IMR-90 (cell line): ENCODE measurements around the gene CDX1. TPM values are rescaled to one million over a fixed set of nuclear protein-coding genes. Genes with fewer than 3 reads are reported as not detected.

Experiments
- ATAC-seq: fragments of 200-7000 bp; cut with Tn5 transposase; 2 replicates; pipeline ENCODE4 v1.9.1; 2020; ENCODE audit warnings: low read depth, mild to moderate bottlenecking, moderate library complexity
- BruUV-seq: library from RNA; stranded (reverse); fragments of 400-500 nt; replicated peaks from 2 replicates; lab custom pipeline; 2021; lab: Mats Ljungman, UMichigan
- CTCF ChIA-PET: fragments of 300-600 bp; formaldehyde crosslinking; extraction: SDS; loops from one replicate; lab custom pipeline; 2021; ENCODE audit warnings: antibody characterized with exemption; lab: Yijun Ruan, JAX
- POLR2A ChIA-PET: fragments of 300-600 bp; sonication (Branson Sonifier 250); formaldehyde crosslinking; loops from one replicate; lab custom pipeline; 2022; ENCODE audit warnings: antibody characterized with exemption; ENCODE audit not compliant: unreplicated experiment; lab: Charles Lee
- DNase-seq: peaks from one replicate; pipeline ENCODE4 v3.0.0; 2013
- H2AFZ ChIP-seq: replicated peaks from 2 replicates; pipeline ENCODE3; 2013; ENCODE audit warnings: low read length, mild to moderate bottlenecking; ENCODE audit not compliant: poor library complexity
- H2AK5ac ChIP-seq: 2 replicates; pipeline ENCODE4 v1.6.1; 2013; ENCODE audit warnings: low read depth, low read length, inconsistent platforms
- H2AK9ac ChIP-seq: replicated peaks from 2 replicates; pipeline ENCODE3; 2013; ENCODE audit warnings: mild to moderate bottlenecking, low read depth, low read length, moderate library complexity; ENCODE audit not compliant: poor library complexity
- H2BK120ac ChIP-seq: 2 replicates; pipeline ENCODE4 v1.6.1; 2013; ENCODE audit warnings: low read depth, low read length, inconsistent platforms
- H2BK15ac ChIP-seq: 3 replicates; pipeline ENCODE4 v1.6.1; 2013; ENCODE audit warnings: low read depth, low read length, inconsistent platforms
- H2BK20ac ChIP-seq: 2 replicates; pipeline ENCODE4 v1.6.1; 2013; ENCODE audit warnings: low read depth, mild to moderate bottlenecking, inconsistent platforms, low read length, moderate library complexity
- H2BK5ac ChIP-seq: 2 replicates; pipeline ENCODE4 v1.6.1; 2013; ENCODE audit warnings: mild to moderate bottlenecking, low read depth, low read length, inconsistent platforms; ENCODE audit not compliant: poor library complexity, severe bottlenecking
- H3K14ac ChIP-seq: replicated peaks from 2 replicates; pipeline ENCODE4 v1.6.1; 2013; ENCODE audit warnings: low read depth, low read length, inconsistent platforms
- H3K18ac ChIP-seq: 2 replicates; pipeline ENCODE4 v1.6.1; 2013; ENCODE audit warnings: low read depth, low read length, control low read depth
- H3K23ac ChIP-seq: 2 replicates; pipeline ENCODE4 v1.6.1; 2013; ENCODE audit warnings: low read depth, low read length, inconsistent platforms
- H3K27ac ChIP-seq: 2 replicates; pipeline ENCODE4 v1.5.1; 2013; ENCODE audit warnings: mild to moderate bottlenecking, control low read depth, low read length; ENCODE audit not compliant: insufficient read depth
- H3K27me3 ChIP-seq: 2 replicates; pipeline ENCODE4 v1.6.1; 2013; ENCODE audit warnings: low read length; ENCODE audit not compliant: control insufficient read depth, insufficient read depth
- H3K36me3 ChIP-seq: 2 replicates; pipeline ENCODE4 v1.6.1; 2013; ENCODE audit warnings: low read length, mixed read lengths; ENCODE audit not compliant: control insufficient read depth, insufficient read depth
- H3K4ac ChIP-seq: 2 replicates; pipeline ENCODE4 v1.6.1; 2013; ENCODE audit warnings: low read depth, low read length, inconsistent platforms
- H3K4me1 ChIP-seq: 2 replicates; pipeline ENCODE4 v1.6.1; 2013; ENCODE audit warnings: low read length, mixed read lengths; ENCODE audit not compliant: control insufficient read depth, insufficient read depth
- H3K4me2 ChIP-seq: 2 replicates; pipeline ENCODE4 v1.6.1; 2013; ENCODE audit warnings: low read depth, mild to moderate bottlenecking, control low read depth, low read length, moderate library complexity
- H3K4me3 ChIP-seq: 2 replicates; pipeline ENCODE4 v1.5.1; 2013; ENCODE audit warnings: low read depth, mild to moderate bottlenecking, control low read depth, low read length, moderate library complexity; ENCODE audit not compliant: insufficient read depth
- H3K56ac ChIP-seq: 2 replicates; pipeline ENCODE4 v1.6.1; 2013; ENCODE audit warnings: low read length, inconsistent platforms; ENCODE audit not compliant: insufficient read depth; ENCODE audit errors: extremely low read depth
- H3K79me1 ChIP-seq, 2 experiments: 2 replicates each; pipeline ENCODE4 v1.6.1; 2013; ENCODE audit warnings: low read length in 2 of 2, inconsistent platforms in 1 of 2, low read depth in 1 of 2
- H3K9ac ChIP-seq: 2 replicates; pipeline ENCODE4 v1.6.1; 2013; ENCODE audit warnings: low read depth, low read length, control low read depth
- H3K9me1 ChIP-seq: 2 replicates; pipeline ENCODE4 v1.6.1; 2013; ENCODE audit warnings: low read length, inconsistent platforms; ENCODE audit not compliant: insufficient read depth
- H3K9me3 ChIP-seq: 2 replicates; pipeline ENCODE4 v1.6.1; 2013; ENCODE audit warnings: low read length; ENCODE audit not compliant: control insufficient read depth, insufficient read depth
- H4K20me1 ChIP-seq: 2 replicates; pipeline ENCODE4 v1.6.1; 2013; ENCODE audit warnings: low read length, inconsistent platforms; ENCODE audit not compliant: insufficient read depth
- H4K5ac ChIP-seq: 2 replicates; pipeline ENCODE4 v1.6.1; 2013; ENCODE audit warnings: mild to moderate bottlenecking, low read depth, low read length, control low read depth
- H4K8ac ChIP-seq, 2 experiments: 2 replicates each; pipeline ENCODE4 v1.6.1; 2013; ENCODE audit warnings: low read depth in 2 of 2, low read length in 2 of 2, control low read depth in 1 of 2, inconsistent platforms in 1 of 2
- H4K91ac ChIP-seq: 2 replicates; pipeline ENCODE4 v1.6.1; 2013; ENCODE audit warnings: low read depth, low read length, inconsistent platforms; ENCODE audit not compliant: insufficient read depth
- BHLHE40 ChIP-seq: fragments of 150-350 bp; IDR thresholded peaks from 2 replicates; pipeline ENCODE4 v1.6.1; 2016; ENCODE audit warnings: mild to moderate bottlenecking, low read depth, low read length
- CHD1 ChIP-seq: IDR thresholded peaks from 2 replicates; pipeline ENCODE4 v1.6.1; 2012; ENCODE audit warnings: low read depth, low read length, improper control_type of control experiment
- MAZ ChIP-seq: IDR thresholded peaks from 2 replicates; pipeline ENCODE4 v1.6.1; 2012; ENCODE audit warnings: low read depth, mild to moderate bottlenecking, low read length, improper control_type of control experiment, moderate library complexity, borderline replicate concordance
- NFE2L2 ChIP-seq: fragments of 150-350 bp; IDR thresholded peaks from 2 replicates; pipeline ENCODE4 v1.6.1; 2016; ENCODE audit warnings: low read depth, mild to moderate bottlenecking, low read length
- RCOR1 ChIP-seq: IDR thresholded peaks from 2 replicates; pipeline ENCODE4 v1.6.1; 2012; ENCODE audit warnings: mild to moderate bottlenecking, low read length, improper control_type of control experiment; ENCODE audit not compliant: insufficient replicate concordance
- WGBS, 2 experiments: methylation state at CpG; one replicate each; pipeline versions ENCODE4 v1.1.5 to v1.1.7; 2013; ENCODE audit warnings: missing lambda C conversion rate in 2 of 2; ENCODE audit not compliant: insufficient read length in 1 of 2; ENCODE audit errors: extremely low coverage in 2 of 2; 5-methylcytosine and 5-hydroxymethylcytosine counted together
- dilution Hi-C: fragments of 300-500 bp; cut with HindIII; formaldehyde crosslinking; loops from one replicate; pipeline ENCODE4 v1.14.3; 2018; ENCODE audit warnings: low sequenced_read_pairs; ENCODE audit not compliant: unreplicated experiment
- in situ Hi-C: fragments of 300-500 bp; cut with MboI; formaldehyde crosslinking; loops from 3 replicates; pipeline ENCODE4 v1.14.3; 2019; ENCODE audit warnings: low sequenced_read_pairs, inconsistent platforms, mixed read lengths
- intact Hi-C: fragments of 100-400 bp; cut with micrococcal nuclease; formaldehyde crosslinking; loops from 2 replicates; pipeline ENCODE4 v1.10.0; 2022
- polyA plus RNA-seq, 3 experiments: library from polyadenylated mRNA; depleted of rRNA; stranded (reverse); fragments of >200 nt; gene quantifications; 2 replicates each; pipeline ENCODE4 v1.2.3, GENCODE V29; 2012; ENCODE audit warnings: low replicate concordance in 1 of 3
- total RNA-seq: library from RNA; depleted of rRNA; stranded (reverse); fragments of >200 nt; gene quantifications from 2 replicates; pipeline ENCODE4 v1.2.3, GENCODE V29; 2012

The CDX1 gene
- total and polyA plus RNA-seq, 2 of the 4 experiments (the other 2 are of a cell fraction) = 0.18 to 0.24 TPM

- Histone ChIP-seq H3K18ac (no peak overlapping the region), H3K4me2 (no peak overlapping the region), H4K91ac (no peak overlapping the region), H2BK15ac (no peak overlapping the region), H3K9me3 (no peaks in the 10 kb centered on the region), H3K4me1 (0 out of 2 replicates have a peak, but pooled peaks cover 2% of the 10 kb centered on the region), H2BK5ac (no peak overlapping the region), H3K23ac (no peak overlapping the region), H3K4ac (no peak overlapping the region), H3K9me1 (no peaks in the 10 kb centered on the region), H4K20me1 (no peaks in the 10 kb centered on the region), H3K27me3 (no peaks in the 10 kb centered on the region; the same call in 1 of the 2 replicates), H2BK20ac (no peak overlapping the region), H3K9ac (no peak overlapping the region), H3K27ac (no peak overlapping the region), H3K56ac (no peak overlapping the region), H2AK9ac (no peak overlapping the region), H4K5ac (no peak overlapping the region), H2AFZ (no peak overlapping the region), H3K36me3 (no peaks in the 10 kb centered on the region), H4K8ac (no peak overlapping the region), H3K4me3 (no peak overlapping the region), H2AK5ac (peak overlapping the region; percentile 80), H3K79me1 (no peaks in the 10 kb centered on the region), H2BK120ac (no peak overlapping the region), H3K14ac (no peak overlapping the region)
- in situ Hi-C loops (loop anchor here (10.0 to 25.0 kb wide), 3 partner anchors 215 to 583 kb away; partner anchors contain the start of genes HMGXB3 and TIGD6), dilution Hi-C loops (no loop called here), intact Hi-C loops (loop anchor here (2.0 to 10.0 kb wide), 3 partner anchors 185 to 383 kb away; no protein-coding TSS in a partner anchor)
- ChIA-PET CTCF (interaction anchor here (0.6 kb wide), 1 partner anchor 61 kb away, joined by 3 read pairs; no protein-coding TSS in a partner anchor), POLR2A (no interaction called here)
- TF ChIP-seq BHLHE40 (no peak), NFE2L2 (no peak), CHD1 (no peak), RCOR1 (no peak), MAZ (no peak)
- WGBS, 2 experiments = no CpG with 5 or more reads among the region's 2 CpGs
- no peak for DNase-seq
- no TSS peak for BruUV-seq
- no peak for ATAC-seq
These were observed 53.3 kb downstream of the CDX1 start for GRCh38 chr5:150219861-150220260.
